H1 (cell line): ENCODE results near the gene CACNA1E. TPM values are rescaled to one million over a fixed set of nuclear protein-coding genes. Genes with fewer than 3 reads are reported as not detected.

Experiments used
- CTCF ChIA-PET: fragments of 300-600 bp; sonication (Branson Sonifier 250); formaldehyde crosslinking; loops from one replicate; lab custom pipeline; 2021; ENCODE audit not compliant: partially characterized antibody; lab: Charles Lee
- POLR2A ChIA-PET: fragments of 300-600 bp; sonication (Branson Sonifier 250); formaldehyde crosslinking; loops from one replicate; lab custom pipeline; 2021; ENCODE audit warnings: inconsistent platforms; ENCODE audit not compliant: partially characterized antibody; lab: Charles Lee
- DNase-seq, 2 experiments: peaks; one replicate each; pipeline versions ENCODE4 v3.0.0 to v3.0.0-alpha.2; 2010 to 2022; ENCODE audit warnings: low spot score in 2 of 2, low read depth in 1 of 2, mixed read lengths in 1 of 2
- FAIRE-seq: peaks from 2 replicates; lab custom pipeline; 2011; peaks lifted over from hg19 to GRCh38; lab: Jason Lieb, UNC
- H2AFZ ChIP-seq: 2 replicates; pipeline ENCODE4 v1.8.1; 2012; ENCODE audit warnings: low read length, inconsistent platforms
- H2AK5ac ChIP-seq: 2 replicates; pipeline ENCODE4 v1.6.1; 2013; ENCODE audit warnings: low read depth, low read length
- H2BK120ac ChIP-seq: replicated peaks from 2 replicates; pipeline ENCODE3; 2013; ENCODE audit warnings: low read depth, low read length, inconsistent platforms
- H2BK12ac ChIP-seq: 2 replicates; pipeline ENCODE4 v1.6.1; 2013; ENCODE audit warnings: low read depth, low read length
- H2BK15ac ChIP-seq: 2 replicates; pipeline ENCODE4 v1.6.1; 2013; ENCODE audit warnings: low read length
- H2BK20ac ChIP-seq: 2 replicates; pipeline ENCODE4 v1.6.1; 2013; ENCODE audit warnings: low read length
- H2BK5ac ChIP-seq: 2 replicates; pipeline ENCODE4 v1.6.1; 2013; ENCODE audit warnings: low read depth, low read length
- H3K14ac ChIP-seq: 2 replicates; pipeline ENCODE4 v1.6.1; 2013; ENCODE audit warnings: inconsistent platforms; ENCODE audit not compliant: insufficient read length
- H3K18ac ChIP-seq: 2 replicates; pipeline ENCODE4 v1.6.1; 2013; ENCODE audit warnings: low read length; ENCODE audit errors: extremely low read depth
- H3K23ac ChIP-seq: 2 replicates; pipeline ENCODE4 v1.6.1; 2013; ENCODE audit warnings: inconsistent platforms; ENCODE audit not compliant: insufficient read length
- H3K23me2 ChIP-seq: 2 replicates; pipeline ENCODE4 v1.6.1; 2013; ENCODE audit warnings: low read depth, low read length
- H3K27ac ChIP-seq: 2 replicates; pipeline ENCODE4 v1.6.1; 2011; ENCODE audit warnings: low read depth, low read length, inconsistent platforms
- H3K27me3 ChIP-seq, 4 experiments: replicated peaks in 1 of 4; 1 replicate in 1 of 4; 2 replicates in 3 of 4; pipeline versions ENCODE4 v1.6.1 to v1.8.1; 2011 to 2013; ENCODE audit warnings: low read length in 3 of 4, mild to moderate bottlenecking in 3 of 4, inconsistent platforms in 2 of 4, mixed read lengths in 2 of 4, moderate library complexity in 1 of 4; ENCODE audit not compliant: control insufficient read depth in 3 of 4, insufficient read depth in 3 of 4; ENCODE audit errors: extremely low read depth in 1 of 4
- H3K36me3 ChIP-seq, 4 experiments: 2 replicates each; pipeline versions ENCODE4 v1.6.1 to v1.8.1; 2011 to 2013; ENCODE audit warnings: mild to moderate bottlenecking in 4 of 4, low read length in 3 of 4, moderate library complexity in 2 of 4, control low read depth in 1 of 4, inconsistent platforms in 1 of 4; ENCODE audit not compliant: insufficient read depth in 4 of 4, control insufficient read depth in 2 of 4
- H3K4ac ChIP-seq: replicated peaks from 2 replicates; pipeline ENCODE3; 2013; ENCODE audit warnings: low read length, low read depth, mixed read lengths, inconsistent platforms; ENCODE audit not compliant: insufficient read length
- H3K4me1 ChIP-seq, 4 experiments: replicated peaks in 1 of 4; 1 replicate in 1 of 4; 2 replicates in 3 of 4; pipeline versions ENCODE4 v1.6.1 to v1.8.1; 2011 to 2013; ENCODE audit warnings: low read length in 3 of 4, inconsistent platforms in 2 of 4, mixed read lengths in 1 of 4; ENCODE audit not compliant: insufficient read depth in 4 of 4, control insufficient read depth in 3 of 4
- H3K4me2 ChIP-seq, 2 experiments: 2 replicates each; pipeline versions ENCODE4 v1.6.1 to v1.8.1; 2011 to 2013; ENCODE audit warnings: low read depth in 2 of 2, low read length in 2 of 2, control low read depth in 1 of 2, inconsistent platforms in 1 of 2, mild to moderate bottlenecking in 1 of 2; ENCODE audit not compliant: insufficient read depth in 1 of 2
- H3K4me3 ChIP-seq, 4 experiments: fragments of 200-600, 300-600 bp in 1 of 4; sonication (generic), shearing (Covaris generic), sonication (Bioruptor Twin) in 1 of 4; 2 replicates each; pipeline versions ENCODE4 v1.5.1 to v1.8.1; 2011 to 2016; ENCODE audit warnings: low read length in 4 of 4, low read depth in 3 of 4, control low read depth in 2 of 4, inconsistent platforms in 2 of 4, mild to moderate bottlenecking in 2 of 4, mixed read lengths in 1 of 4, moderate library complexity in 1 of 4; ENCODE audit not compliant: insufficient read depth in 2 of 4; ENCODE audit errors: extremely low read depth in 1 of 4
- H3K56ac ChIP-seq: replicated peaks from 2 replicates; pipeline ENCODE3; 2013; ENCODE audit warnings: low read depth, mild to moderate bottlenecking, mixed read lengths, low read length, inconsistent platforms; ENCODE audit not compliant: insufficient read length
- H3K79me1 ChIP-seq: 2 replicates; pipeline ENCODE4 v1.6.1; 2013; ENCODE audit warnings: low read depth, low read length, control low read depth
- H3K79me2 ChIP-seq, 2 experiments: 2 replicates each; pipeline versions ENCODE4 v1.6.1 to v1.8.1; 2012 to 2013; ENCODE audit warnings: low read length in 2 of 2, mild to moderate bottlenecking in 2 of 2, inconsistent platforms in 1 of 2; ENCODE audit not compliant: insufficient read depth in 2 of 2, control insufficient read depth in 1 of 2
- H3K9ac ChIP-seq, 4 experiments: replicated peaks in 1 of 4; 1 replicate in 1 of 4; 2 replicates in 3 of 4; pipeline versions ENCODE4 v1.6.1 to v1.8.1; 2011 to 2013; ENCODE audit warnings: low read depth in 3 of 4, low read length in 3 of 4, control low read depth in 2 of 4, mild to moderate bottlenecking in 2 of 4, moderate library complexity in 2 of 4, inconsistent platforms in 1 of 4; ENCODE audit errors: extremely low read depth in 1 of 4
- H3K9me3 ChIP-seq, 2 experiments: 2 replicates each; pipeline versions ENCODE4 v1.6.1 to v1.8.1; 2012 to 2013; ENCODE audit warnings: mild to moderate bottlenecking in 2 of 2, moderate library complexity in 2 of 2, control low read depth in 1 of 2, inconsistent platforms in 1 of 2, low read depth in 1 of 2, low read length in 1 of 2, mixed read lengths in 1 of 2; ENCODE audit not compliant: insufficient read depth in 2 of 2
- H4K20me1 ChIP-seq, 2 experiments: replicated peaks in 1 of 2; 2 replicates each; pipeline versions ENCODE3 to v1.8.1; 2011 to 2013; ENCODE audit warnings: inconsistent platforms in 2 of 2, low read length in 2 of 2, mild to moderate bottlenecking in 1 of 2; ENCODE audit not compliant: insufficient read depth in 2 of 2, control insufficient read depth in 1 of 2
- H4K5ac ChIP-seq: 2 replicates; pipeline ENCODE4 v1.6.1; 2013; ENCODE audit warnings: low read length, low read depth, mixed read lengths, inconsistent platforms; ENCODE audit not compliant: insufficient read length
- H4K8ac ChIP-seq: 2 replicates; pipeline ENCODE4 v1.8.0; 2013; ENCODE audit warnings: mild to moderate bottlenecking, moderate library complexity, low read length, inconsistent platforms; ENCODE audit not compliant: insufficient read depth; ENCODE audit errors: extremely low read depth
- H4K91ac ChIP-seq: replicated peaks from 2 replicates; pipeline ENCODE3; 2013; ENCODE audit warnings: low read length, mixed read lengths, inconsistent platforms; ENCODE audit not compliant: insufficient read length
- CBX5 ChIP-seq: fragments of 300-800, 300-1000 bp; sonication (generic); IDR thresholded peaks from 2 replicates; pipeline ENCODE4 v1.7.1; 2016; ENCODE audit warnings: antibody characterized with exemption, low read length, low read depth
- CHD2 ChIP-seq: IDR thresholded peaks from 2 replicates; pipeline ENCODE4 v1.6.1; 2012; ENCODE audit warnings: low read length, improper control_type of control experiment
- E2F6 ChIP-seq: IDR thresholded peaks from 2 replicates; pipeline ENCODE4 v1.6.1; 2012; ENCODE audit warnings: inconsistent platforms
- GTF2F1 ChIP-seq: IDR thresholded peaks from 2 replicates; pipeline ENCODE4 v1.6.1; 2012; ENCODE audit warnings: low read depth, low read length, improper control_type of control experiment, borderline replicate concordance
- KDM4A ChIP-seq: IDR thresholded peaks from one replicate; pipeline ENCODE4 v1.7.1; 2012; ENCODE audit warnings: low read depth, mild to moderate bottlenecking, moderate library complexity, low read length, inconsistent platforms; ENCODE audit not compliant: severe bottlenecking
- RFX5 ChIP-seq: IDR thresholded peaks from 2 replicates; pipeline ENCODE4 v1.6.1; 2011; ENCODE audit warnings: low read depth, low read length, improper control_type of control experiment, borderline replicate concordance
- RNF2 ChIP-seq: fragments of 200-900, 300-1000 bp; sonication (generic); IDR thresholded peaks from 2 replicates; pipeline ENCODE4 v1.7.1; 2016; ENCODE audit warnings: borderline replicate concordance, low read depth, mild to moderate bottlenecking, antibody characterized with exemption, low read length; ENCODE audit not compliant: poor library complexity, severe bottlenecking; ENCODE audit errors: missing control alignments
- SUZ12 ChIP-seq: fragments of 200-600 bp; sonication (generic); IDR thresholded peaks from 2 replicates; pipeline ENCODE4 v1.6.1; 2012; ENCODE audit warnings: mild to moderate bottlenecking, inconsistent platforms, low read length, moderate library complexity, mixed read lengths
- TAF1 ChIP-seq: IDR thresholded peaks from 2 replicates; pipeline ENCODE4 v1.6.1; 2011; ENCODE audit warnings: mild to moderate bottlenecking, low read depth, low read length
- WGBS, 2 experiments: shearing (Covaris generic) in 1 of 2; methylation state at CpG; one replicate each; pipeline versions ENCODE4 v1.1.6 to v1.1.7; 2013 to 2015; ENCODE audit warnings: low lambda C conversion rate in 2 of 2, mixed read lengths in 2 of 2, inconsistent platforms in 1 of 2, low coverage in 1 of 2, missing lambda C conversion rate in 1 of 2; ENCODE audit not compliant: insufficient replicate concordance in 2 of 2, insufficient coverage in 1 of 2, insufficient read length in 1 of 2; ENCODE audit errors: extremely low coverage in 1 of 2, missing lambda C conversion rate in 1 of 2; 5-methylcytosine and 5-hydroxymethylcytosine counted together
- polyA plus RNA-seq, 7 experiments: library from polyadenylated mRNA; depleted of rRNA in 3 of 7; stranded (reverse) in 5 of 7; unstranded in 2 of 7; fragments of >200 nt in 5 of 7; fragments of 200-250 nt in 2 of 7; gene quantifications; 1 replicate in 5 of 7; 2 replicates in 1 of 7; 4 replicates in 1 of 7; pipeline versions ENCODE4 v1.2.1 to v1.2.3, GENCODE V29; 2011 to 2013; ENCODE audit warnings: missing spikeins in 2 of 7, mixed read lengths in 2 of 7
- total RNA-seq: library from RNA; stranded (reverse); fragmentation: NEBNext Ultra II Directional; extraction: Animal tissue kit (Norgen Biotek cat#: 25700); gene quantifications from 2 replicates; pipeline ENCODE4 v1.2.1, GENCODE V29; 2021

Gene CACNA1E
- total and polyA plus RNA-seq, 2 of the 8 experiments (the other 6 are each of a cell fraction or from before 2014, with no cell fraction given): 0.98 to 1.3 TPM

- no peaks in the 10 kb centered on the region for H3K36me3 ChIP-seq
- FAIRE-seq (no peak), DNase-seq (no peak)
- H3K9ac ChIP-seq: no peak overlapping the region
- POLR2A ChIA-PET: no interaction called here
- H3K27ac ChIP-seq: no peak overlapping the region
- H3K23me2 ChIP-seq: no peaks in the 10 kb centered on the region
- H3K4me1 ChIP-seq: peaks cover 0 to 5% (median 2%) of the 10 kb centered on the region in 4 experiments; a peak in 4 of 7 replicates
- no peak overlapping the region for H2AK5ac ChIP-seq
- no peak overlapping the region for H3K4me3 ChIP-seq
- no peak overlapping the region for H3K56ac ChIP-seq
- H4K20me1 ChIP-seq: no peaks in the 10 kb centered on the region
- no peak overlapping the region for H2BK12ac ChIP-seq
- H2BK20ac ChIP-seq: no peak overlapping the region
- H3K14ac ChIP-seq: no peak overlapping the region
- 76% methylated on average over 3 of the region's 5 CpGs; no CpG with 5 or more reads in 1 of the 2 experiments for WGBS, 2 experiments
- no peak overlapping the region for H4K8ac ChIP-seq
- no peak overlapping the region for H4K5ac ChIP-seq
- H3K79me2 ChIP-seq: no peaks in the 10 kb centered on the region
- no peak overlapping the region for H2BK5ac ChIP-seq
- H3K4me2 ChIP-seq: no peak overlapping the region
- H3K18ac ChIP-seq: no peak overlapping the region
- no peaks in the 10 kb centered on the region for H3K79me1 ChIP-seq
- H3K23ac ChIP-seq: no peak overlapping the region
- CTCF ChIA-PET: interaction anchor here (0.7 to 6.0 kb wide), 32 partner anchors 9 to 382 kb away, joined by 3 to 66 read pairs (median 5); partner anchors contain the start of gene CACNA1E
- H3K4ac ChIP-seq: no peak overlapping the region
- H2BK120ac ChIP-seq: no peak overlapping the region
- H3K9me3 ChIP-seq: no peaks in the 10 kb centered on the region
- H3K27me3 ChIP-seq: no peaks in the 10 kb centered on the region
- no peak for TF ChIP-seq E2F6
- TF ChIP-seq RFX5: no peak
- TF ChIP-seq KDM4A: no peak
- TF ChIP-seq RNF2: no peak
- TF ChIP-seq TAF1: no peak
- no peak for TF ChIP-seq GTF2F1
- TF ChIP-seq CBX5: no peak
- no peak for TF ChIP-seq CHD2
- no peak for TF ChIP-seq SUZ12
- TF ChIP-seq, all 59 proteins: peak for 0
- Histone ChIP-seq H2BK15ac (no peak overlapping the region), H4K91ac (no peak overlapping the region), H2AFZ (no peak overlapping the region)
Observed at GRCh38 chr1:181675918-181676190, 192.5 kb downstream of the CACNA1E start.
